Measurements from ENCODE around the gene ADAMTS9. TPM values are rescaled to one million over a fixed set of nuclear protein-coding genes. Genes with fewer than 3 reads are reported as not detected.

The ADAMTS9 gene
- total and polyA plus RNA-seq, 9 of the 15 experiments (the other 6 are each of a cell fraction or from before 2014, with no cell fraction given), result 0.05 to 0.32 (median 0.13) TPM; not detected in 2

- H3K4me1 ChIP-seq (replicated peaks in 1 of 2; ENCODE audit: control insufficient read depth in 2 of 2, insufficient read depth in 2 of 2, low read length in 2 of 2), result no peaks in the 10 kb centered on the region
- H4K20me1 ChIP-seq (replicated peaks; ENCODE audit: control insufficient read depth, insufficient read depth, low read length), result no peaks in the 10 kb centered on the region
- H3K27me3 ChIP-seq (ENCODE audit: control insufficient read depth in 2 of 2, insufficient read depth in 2 of 2, low read length in 2 of 2), result no peaks in the 10 kb centered on the region; a peak in 1 of 5 replicates
- no peak overlapping the region for H3K9ac ChIP-seq (ENCODE audit: insufficient read depth in 1 of 2, low read depth in 2 of 2, low read length in 2 of 2)
- no peak overlapping the region for H3K27ac ChIP-seq (ENCODE audit: extremely low read depth, low read depth, low read length)
- H3K4me3 ChIP-seq, result no peak overlapping the region
- POLR2A ChIA-PET, result no interaction called here
- in situ Hi-C loops (cut with MboI), result loop anchor here (5.0 kb wide), 1 partner anchor 457 kb away; no protein-coding TSS in a partner anchor
- H3K9me3 ChIP-seq (replicated peaks; ENCODE audit: control insufficient read depth, insufficient read depth, low read depth, low read length), result no peaks in the 10 kb centered on the region
- CTCF ChIA-PET (ENCODE audit: low intra/inter-chr PET ratio), result interaction anchor here (1.6 kb wide), 2 partner anchors 452 to 453 kb away, joined by 6 to 7 read pairs; no protein-coding TSS in a partner anchor
- BruUV-seq (replicated peaks), result no TSS peak
- intact Hi-C loops (cut with micrococcal nuclease), result loop anchor here (1.0 to 10.0 kb wide), 2 partner anchors 454 to 1860 kb away; no protein-coding TSS in a partner anchor
- no peaks in the 10 kb centered on the region for H3K9me1 ChIP-seq (ENCODE audit: control insufficient read depth, insufficient read depth, low read length)
- H3K36me3 ChIP-seq (ENCODE audit: control insufficient read depth, insufficient read depth, low read length), result no peaks in the 10 kb centered on the region
- no peak overlapping the region for H3K4me2 ChIP-seq (ENCODE audit: insufficient read depth, low read length)
- ATAC-seq (peak; percentile 95), DNase-seq (ENCODE audit: extremely low read depth in 1 of 4, low spot score in 3 of 4) (peak; percentile 41 to 60 (median 50)), FAIRE-seq (peak; percentile 78)
- WGBS (ENCODE audit: insufficient coverage, low coverage, missing lambda C conversion rate), result 0% methylated on average over 4 of the region's 4 CpGs
- H2AFZ ChIP-seq (ENCODE audit: low read depth, low read length), result no peak overlapping the region
- no peaks in the 10 kb centered on the region for H3K79me2 ChIP-seq (ENCODE audit: control insufficient read depth, insufficient read depth, low read length)
- TF ChIP-seq ILF3 (IDR thresholded peaks at IDR 0.05; ENCODE audit: borderline replicate concordance) (no peak), NR2C2 (CRISPR knock-in tag; IDR thresholded peaks at IDR 0.05) (no peak), NR2C2 (tag; IDR thresholded peaks at IDR 0.05) (peak; percentile 24; the same call in 1 of the 2 replicates), CTCF (IDR thresholded peaks at IDR 0.05 in 2 of 3, conservative IDR thresholded peaks at IDR 0.05 in 1 of 3; ENCODE audit: insufficient read depth in 2 of 3, low read depth in 1 of 3, low read length in 3 of 3) (peak; percentile 61 to 74 (median 73)), REST (IDR thresholded peaks at IDR 0.05; ENCODE audit: borderline replicate concordance) (peak; percentile 53; the same call in 1 of the 2 replicates), REST (CRISPR knock-in tag; IDR thresholded peaks at IDR 0.05; ENCODE audit: low read depth) (no peak), ETV1 (tag; conservative IDR thresholded peaks at IDR 0.05; ENCODE audit: low read depth) (peak; percentile 45; the same call in 1 of the 2 replicates), GABPA (tag; conservative IDR thresholded peaks at IDR 0.05; ENCODE audit: low read depth) (0 out of 2 replicates have a peak, but pooled peaks have one; percentile 20), ZKSCAN3 (CRISPR knock-in tag; IDR thresholded peaks at IDR 0.05) (no peak), ELF2 (CRISPR knock-in tag; IDR thresholded peaks at IDR 0.05) (no peak), SMC3 (conservative IDR thresholded peaks at IDR 0.05; ENCODE audit: insufficient read depth, low read depth, low read length) (peak; percentile 62)
Measured at GRCh38 chr3:64484289-64484992, 203.4 kb downstream of the ADAMTS9 start.

All from K562 (cell line).